OCI-LY7 (cell line): ENCODE data around the gene SLBP. TPM values are rescaled to one million over a fixed set of nuclear protein-coding genes. Genes with fewer than 3 reads are reported as not detected.
"Not testable (repeated sequence)": the region's sequence is repeated elsewhere in the genome, so short reads cannot be mapped to it uniquely, and the experiment has no call there.

Experiments used
- BruUV-seq: library from RNA; stranded (reverse); fragments of 400-500 nt; replicated peaks from 2 replicates; lab custom pipeline; 2021; lab: Mats Ljungman, UMichigan
- CTCF ChIA-PET: fragments of 300-600 bp; sonication (Branson Sonifier 250); formaldehyde crosslinking; loops from one replicate; lab custom pipeline; 2022; ENCODE audit warnings: antibody characterized with exemption; ENCODE audit not compliant: unreplicated experiment; lab: Charles Lee
- POLR2A ChIA-PET: fragments of 300-600 bp; sonication (Branson Sonifier 250); formaldehyde crosslinking; loops from one replicate; lab custom pipeline; 2022; ENCODE audit warnings: antibody characterized with exemption; lab: Charles Lee
- DNase-seq: peaks from one replicate; pipeline ENCODE4 v3.0.0-alpha.2; 2015; ENCODE audit warnings: low spot score
- H2AFZ ChIP-seq: fragments of 200-600 bp; sonication (generic), shearing (Covaris generic); 2 replicates; pipeline ENCODE4 v1.6.1; 2014; ENCODE audit warnings: mild to moderate bottlenecking, antibody characterized with exemption, low read length, moderate library complexity
- H3K27ac ChIP-seq: fragments of 200-600 bp; sonication (generic); 2 replicates; pipeline ENCODE4 v1.5.1; 2014; ENCODE audit warnings: mixed run types, low read depth, mild to moderate bottlenecking, moderate library complexity, low read length, inconsistent platforms; ENCODE audit not compliant: poor library complexity, severe bottlenecking
- H3K36me3 ChIP-seq: fragments of 200-600 bp; sonication (generic); 2 replicates; pipeline ENCODE4 v1.6.1; 2014; ENCODE audit warnings: mild to moderate bottlenecking, antibody characterized with exemption, low read length, moderate library complexity, mixed read lengths; ENCODE audit not compliant: insufficient read depth
- H3K4me1 ChIP-seq: fragments of 200-600 bp; sonication (generic); 2 replicates; pipeline ENCODE4 v1.5.1; 2014; ENCODE audit warnings: mild to moderate bottlenecking, low read length; ENCODE audit not compliant: insufficient read depth, poor library complexity, severe bottlenecking
- H3K4me2 ChIP-seq: fragments of 200-600 bp; sonication (generic); 2 replicates; pipeline ENCODE4 v1.6.1; 2014; ENCODE audit warnings: mild to moderate bottlenecking, low read length
- H3K4me3 ChIP-seq: fragments of 200-600 bp; sonication (generic); 2 replicates; pipeline ENCODE4 v1.5.1; 2014; ENCODE audit warnings: mild to moderate bottlenecking, low read depth, low read length; ENCODE audit not compliant: poor library complexity, severe bottlenecking
- H3K79me2 ChIP-seq: fragments of 200-600 bp; sonication (generic); 2 replicates; pipeline ENCODE4 v1.6.1; 2016; ENCODE audit warnings: low read depth, mild to moderate bottlenecking, low read length, moderate library complexity, mixed read lengths; ENCODE audit not compliant: insufficient read depth
- H3K9me2 ChIP-seq: fragments of 200-600 bp; sonication (generic); 2 replicates; pipeline ENCODE4 v1.6.1; 2016; ENCODE audit warnings: mild to moderate bottlenecking, low read length, mixed read lengths; ENCODE audit not compliant: insufficient read depth
- H3K9me3 ChIP-seq: fragments of 200-600 bp; sonication (generic); 2 replicates; pipeline ENCODE4 v1.6.1; 2014; ENCODE audit warnings: mild to moderate bottlenecking, mixed run types, low read length, mixed read lengths
- H4K20me1 ChIP-seq: fragments of 200-600 bp; sonication (generic); 2 replicates; pipeline ENCODE4 v1.6.1; 2014; ENCODE audit warnings: mild to moderate bottlenecking, antibody characterized with exemption, low read length, moderate library complexity, mixed read lengths; ENCODE audit not compliant: insufficient read depth
- CTCF ChIP-seq: fragments of 200-600 bp; sonication (generic); conservative IDR thresholded peaks from 2 replicates; pipeline ENCODE4 v1.5.1; 2014; ENCODE audit warnings: mild to moderate bottlenecking, antibody characterized with exemption, low read length, moderate library complexity, mixed read lengths
- EZH2phosphoT487 ChIP-seq: fragments of 200-600 bp; sonication (generic); IDR thresholded peaks from 2 replicates; pipeline ENCODE4 v1.6.1; 2018; ENCODE audit warnings: low read depth, borderline replicate concordance, mild to moderate bottlenecking, mixed run types, antibody characterized with exemption, low read length, moderate library complexity, mixed read lengths
- intact Hi-C: fragments of 100-400 bp; cut with micrococcal nuclease; formaldehyde crosslinking; loops from one replicate; pipeline ENCODE4 v1.10.0; 2022; ENCODE audit not compliant: unreplicated experiment
- total RNA-seq, 2 experiments: library from RNA; depleted of rRNA in 1 of 2; stranded (reverse); fragments of >200 nt in 1 of 2; shearing (Covaris generic) in 1 of 2; gene quantifications; 2 replicates each; pipeline ENCODE4 v1.2.3, GENCODE V29; 2014 to 2022

The SLBP gene
- total RNA-seq, 2 experiments from 2014 or later, result 159 to 196 TPM

GRCh38 chr4:1674682-1675081 lies 37.4 kb downstream of the SLBP start:
- Histone ChIP-seq H3K4me2 (no peak overlapping the region), H3K79me2 (no peaks in the 10 kb centered on the region), H3K9me2 (no peaks in the 10 kb centered on the region), H3K4me3 (no peak overlapping the region), H4K20me1 (no peaks in the 10 kb centered on the region), H2AFZ (no peak overlapping the region), H3K27ac (no peak overlapping the region), H3K9me3 (no peaks in the 10 kb centered on the region), H3K4me1 (no peaks in the 10 kb centered on the region), H3K36me3 (no peaks in the 10 kb centered on the region)
- intact Hi-C loops, result no loop called here
- no TSS peak for BruUV-seq
- no peak for DNase-seq
- ChIA-PET POLR2A (no interaction called here), CTCF (no interaction called here)
- TF ChIP-seq CTCF (no peak), EZH2phosphoT487 (no peak)

- Histone ChIP-seq H3K4me2 (no peak overlapping the region), H3K27ac (no peak overlapping the region), H3K4me1 (no peaks in the 10 kb centered on the region), H3K36me3 (no peaks in the 10 kb centered on the region), H3K4me3 (no peak overlapping the region), H4K20me1 (no peaks in the 10 kb centered on the region), H3K9me3 (no peaks in the 10 kb centered on the region), H3K9me2 (no peaks in the 10 kb centered on the region), H2AFZ (no peak overlapping the region), H3K79me2 (no peaks in the 10 kb centered on the region)
- TF ChIP-seq CTCF, result no peak
- no peak for TF ChIP-seq EZH2phosphoT487
- ChIA-PET POLR2A (no interaction called here), CTCF (no interaction called here)
- intact Hi-C loops, result no loop called here
- DNase-seq, result no peak
- no TSS peak for BruUV-seq
Observed at GRCh38 chr4:1673671-1674070, 38.4 kb downstream of the SLBP start.

GRCh38 chr4:1671011-1671410 lies 41.1 kb downstream of the SLBP start:
- H3K27ac ChIP-seq, BruUV-seq, H3K4me3 ChIP-seq, H3K36me3 ChIP-seq, H4K20me1 ChIP-seq, CTCF ChIA-PET, DNase-seq, POLR2A ChIA-PET, H3K79me2 ChIP-seq, H3K9me3 ChIP-seq, H3K4me2 ChIP-seq, intact Hi-C loops, H3K9me2 ChIP-seq, H3K4me1 ChIP-seq, H2AFZ ChIP-seq: not testable (repeated sequence)
